GM19463 (cell line): ENCODE data around the gene ZNF648.
"Not testable (repeated sequence)": the region's sequence is repeated elsewhere in the genome, so short reads cannot be mapped to it uniquely, and the experiment has no call there.

ENCODE experiments used
- ATAC-seq: cut with Tn5 transposase; IDR thresholded peaks from one replicate; pipeline ENCODE4 v1.9.1; 2021; ENCODE audit warnings: mild to moderate bottlenecking, moderate library complexity; ENCODE audit not compliant: unreplicated experiment

The ZNF648 gene

DNA sequence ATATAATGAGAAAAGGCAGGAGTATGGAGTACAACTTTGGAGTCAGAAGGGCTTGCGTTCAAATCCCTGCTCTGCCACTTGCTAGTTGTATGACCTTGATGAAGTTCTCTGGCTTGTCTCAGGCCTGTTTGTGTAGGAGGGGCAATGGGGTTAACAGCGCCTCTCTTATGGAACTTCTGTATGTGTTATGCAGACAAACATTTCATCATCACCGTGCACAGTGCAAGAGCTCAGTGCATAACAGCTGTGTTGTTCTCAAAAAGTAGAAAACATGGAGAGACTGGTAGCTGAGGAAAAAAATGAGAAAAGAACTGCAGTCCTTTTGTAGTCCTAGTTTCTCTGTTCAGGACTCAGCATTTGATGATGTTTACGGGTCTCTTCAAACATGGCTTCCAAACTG lies 10.4 kb upstream of the ZNF648 start:
- no peak for ATAC-seq

DNA sequence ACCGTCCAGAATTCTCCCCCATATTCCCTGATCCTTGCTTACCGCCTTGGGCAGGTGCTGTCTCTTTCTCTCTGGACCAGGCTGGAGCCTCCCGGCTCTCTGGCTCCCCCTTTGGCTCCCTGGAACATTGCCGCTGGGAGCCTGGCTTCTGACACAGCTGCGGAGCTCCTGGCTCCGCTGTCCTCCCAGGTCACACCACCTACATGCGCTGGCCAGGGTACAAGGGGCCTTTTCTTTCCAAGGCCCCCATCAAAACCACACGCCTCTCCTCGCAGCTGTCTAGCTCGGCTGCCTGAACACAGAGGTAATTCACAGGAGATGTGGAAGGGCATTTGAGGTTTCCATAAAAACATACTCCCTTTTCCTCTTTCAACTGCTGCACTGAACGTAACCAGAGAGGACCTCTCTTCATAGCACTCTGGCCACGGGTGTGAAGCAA lies 7.5 kb upstream of the ZNF648 start:
- no peak for ATAC-seq

DNA sequence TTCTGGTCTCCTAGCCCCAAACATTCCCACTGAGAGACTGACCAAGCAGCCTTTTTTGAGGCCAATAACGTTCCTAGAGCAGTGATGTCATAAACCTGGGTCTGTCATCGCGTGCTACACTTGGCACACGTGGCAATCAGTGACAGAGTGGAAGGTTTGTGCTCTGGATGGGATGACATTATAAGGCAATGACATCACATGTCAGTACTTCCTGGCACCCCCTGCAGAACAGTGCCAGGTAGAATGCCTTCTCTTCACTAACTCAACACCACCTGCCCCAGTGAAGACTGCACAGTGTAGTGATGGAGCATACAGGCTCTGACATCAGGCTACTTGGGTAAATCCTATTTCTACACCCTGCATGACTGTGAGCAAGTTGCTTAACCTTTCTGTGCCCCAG lies 5.4 kb upstream of the ZNF648 start:
- ATAC-seq: no peak

DNA sequence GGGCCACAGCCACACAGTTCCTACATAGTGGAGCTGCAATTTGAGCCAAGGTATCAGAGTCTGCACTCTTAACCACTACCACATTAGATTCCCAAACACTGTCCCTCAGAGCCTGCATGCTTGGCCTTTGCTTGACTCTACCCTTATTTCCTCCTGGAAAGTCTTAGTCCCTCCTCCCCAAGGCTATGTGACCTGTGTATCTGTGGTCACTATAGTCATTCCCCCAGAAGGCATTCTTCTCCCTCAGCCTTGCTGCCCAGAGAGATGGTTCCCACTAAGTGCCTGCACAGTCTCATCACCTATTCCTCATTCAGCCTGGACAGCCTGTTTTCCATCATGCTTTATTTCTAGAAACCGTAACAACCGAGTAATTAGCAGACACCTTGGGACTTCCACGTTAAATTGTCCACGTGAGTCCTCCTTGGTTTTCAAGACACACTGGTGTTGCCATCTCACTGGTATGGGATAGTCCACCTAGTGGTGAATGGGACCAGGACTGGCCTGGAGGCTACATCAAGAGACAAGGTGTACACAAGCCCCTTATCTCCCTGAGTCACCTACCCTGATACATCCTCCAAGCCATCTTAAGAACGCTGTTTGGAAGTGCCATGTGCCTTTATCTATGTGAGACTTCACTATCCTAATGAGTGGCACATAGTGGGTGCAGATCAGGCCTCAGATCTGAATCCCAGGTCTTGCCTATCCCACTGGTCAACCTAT lies 3.8 kb upstream of the ZNF648 start:
- no peak for ATAC-seq

DNA sequence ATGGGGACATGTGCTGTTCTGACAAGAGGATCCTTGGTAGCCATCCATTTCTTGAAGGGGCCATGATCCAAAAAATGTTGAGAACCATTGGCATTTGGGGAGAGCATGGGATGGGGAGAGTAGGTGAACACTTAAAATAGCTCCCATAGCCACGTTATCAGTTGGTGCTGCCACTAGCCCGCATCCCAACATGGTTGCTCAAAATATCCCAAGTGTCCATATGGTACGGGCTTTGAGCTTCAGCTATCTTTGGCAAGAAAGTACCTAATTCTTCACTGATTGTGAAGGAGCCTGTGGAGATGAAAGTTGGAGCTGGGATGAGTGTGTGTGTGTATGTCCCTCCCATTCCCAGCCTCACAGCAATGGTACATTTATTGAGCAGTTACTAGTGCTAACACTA lies 3.1 kb upstream of the ZNF648 start:
- ATAC-seq: no peak

DNA sequence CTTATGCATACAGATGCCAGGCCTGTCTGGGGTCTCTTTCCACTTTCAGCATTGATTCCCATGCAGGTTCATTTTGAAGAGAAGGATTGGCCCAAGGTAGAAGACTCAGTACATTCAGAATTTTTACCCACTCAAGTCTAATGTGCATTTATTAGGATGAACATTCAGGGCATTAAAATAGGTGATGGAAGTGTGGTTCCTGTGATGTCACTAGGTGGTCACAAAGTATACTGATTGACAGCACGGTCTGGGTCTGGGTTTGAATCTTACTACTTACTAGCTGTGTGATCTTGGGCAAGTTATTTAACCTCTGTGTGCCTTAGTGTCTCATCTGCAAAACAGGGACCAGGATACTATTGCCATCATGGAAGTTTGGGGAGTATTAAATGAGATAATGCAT lies 711 bp upstream of the ZNF648 start:
- no peak for ATAC-seq

DNA sequence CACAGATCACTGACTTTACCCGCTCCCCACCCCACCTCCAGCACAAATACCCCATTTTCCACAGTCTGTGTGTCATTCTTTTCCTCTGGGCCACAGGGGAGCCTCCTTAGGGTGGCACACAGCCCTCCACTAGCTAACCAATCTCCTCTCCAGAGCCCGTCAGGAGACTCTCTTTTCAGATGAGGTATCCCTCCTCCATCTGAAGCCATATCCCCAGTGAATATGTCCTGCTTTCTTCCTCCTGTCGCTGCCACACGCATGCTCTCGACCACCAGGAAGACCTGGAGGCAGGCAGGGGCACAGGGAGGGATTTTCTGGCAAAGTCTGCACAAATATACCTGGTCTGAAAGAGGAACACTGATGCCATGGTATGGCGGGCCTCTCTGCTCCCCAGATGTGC lies 635 bp downstream of the ZNF648 start:
- ATAC-seq: no peak

DNA sequence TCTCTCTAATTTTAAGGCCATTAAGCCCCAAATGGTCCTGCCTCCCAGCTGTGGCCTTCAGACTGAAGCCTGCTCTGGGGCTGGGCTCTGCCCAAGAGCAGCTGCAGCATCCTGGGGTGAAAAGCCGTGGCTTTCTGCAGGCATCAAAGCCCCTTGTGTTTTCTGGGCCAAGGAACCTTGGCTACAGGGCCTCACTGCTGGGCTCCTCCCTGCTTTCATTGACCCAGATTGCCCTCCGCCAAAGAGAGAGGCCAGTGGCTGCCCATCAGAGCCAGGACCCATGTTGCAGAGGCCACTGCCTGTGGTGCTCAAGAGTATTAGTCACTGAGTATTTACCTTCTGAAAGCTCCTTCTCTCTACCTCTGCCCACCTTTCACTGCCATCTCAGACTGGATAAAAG lies 1.6 kb downstream of the ZNF648 start:
- no peak for ATAC-seq

DNA sequence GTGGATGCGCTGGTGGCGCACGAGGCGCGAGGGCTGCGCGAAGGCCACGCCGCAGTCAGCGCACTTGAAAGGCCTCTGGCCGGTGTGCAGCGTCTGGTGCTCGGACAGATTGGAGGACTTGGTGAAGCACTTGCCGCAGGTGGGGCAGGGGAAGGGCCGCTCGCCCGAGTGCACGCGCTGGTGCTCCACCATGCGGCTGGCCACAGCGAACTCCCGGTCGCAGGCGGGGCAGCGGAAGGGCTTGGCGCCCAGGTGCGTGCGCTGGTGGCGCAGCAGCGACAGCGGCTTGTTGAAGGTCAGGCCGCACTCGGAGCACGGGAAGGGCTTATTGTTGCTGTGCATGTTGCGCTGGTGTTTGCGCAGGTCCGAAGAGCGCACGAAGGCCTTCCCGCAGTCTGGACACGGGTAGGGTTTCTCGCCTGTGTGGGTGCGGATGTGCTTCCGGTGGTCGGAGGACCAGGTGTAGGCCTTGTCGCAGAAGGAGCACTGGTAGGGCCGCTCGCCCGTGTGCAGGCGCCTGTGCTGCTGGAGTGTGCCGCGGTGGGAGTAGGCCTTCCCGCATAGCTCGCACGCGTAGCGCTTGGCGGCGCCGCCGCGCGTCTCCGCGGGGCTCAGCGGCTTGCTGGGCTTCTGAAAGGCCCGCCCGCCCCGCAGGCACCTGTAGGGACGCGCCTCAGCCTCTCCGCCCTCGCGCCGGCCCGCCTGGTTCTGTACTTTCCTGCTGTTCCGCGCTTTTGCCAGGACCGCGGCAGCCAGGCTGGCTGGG lies 4.7 kb downstream of the ZNF648 start:
- no peak for ATAC-seq

DNA sequence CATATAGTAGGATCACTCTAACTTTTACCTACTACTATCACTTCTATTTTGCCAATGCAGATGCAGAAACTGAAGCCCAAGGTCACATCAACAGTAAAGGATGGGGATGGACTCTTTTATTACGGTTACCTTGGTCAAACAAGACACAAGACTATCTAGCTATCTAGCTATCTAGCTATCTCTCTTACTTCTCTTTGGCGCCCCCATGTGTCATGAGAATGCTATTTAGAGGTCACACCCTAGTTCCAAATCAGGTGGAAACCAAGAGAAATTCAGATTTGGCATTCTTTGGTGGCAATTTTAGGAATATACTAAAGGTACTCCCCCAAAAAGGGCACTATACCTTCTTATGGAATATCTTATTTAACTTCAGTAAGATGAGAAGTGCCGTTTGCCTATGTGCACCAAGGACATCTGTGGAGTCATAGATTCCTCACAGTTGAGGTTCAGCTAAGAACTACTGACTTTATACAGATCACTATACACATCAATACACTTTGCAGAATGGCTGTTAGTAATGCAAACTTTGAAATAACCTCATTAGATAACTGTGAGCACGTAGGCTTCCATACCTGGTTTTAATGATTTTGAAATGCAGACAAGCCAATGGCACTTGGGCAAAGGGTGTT lies 6.7 kb downstream of the ZNF648 start:
- ATAC-seq: no peak

DNA sequence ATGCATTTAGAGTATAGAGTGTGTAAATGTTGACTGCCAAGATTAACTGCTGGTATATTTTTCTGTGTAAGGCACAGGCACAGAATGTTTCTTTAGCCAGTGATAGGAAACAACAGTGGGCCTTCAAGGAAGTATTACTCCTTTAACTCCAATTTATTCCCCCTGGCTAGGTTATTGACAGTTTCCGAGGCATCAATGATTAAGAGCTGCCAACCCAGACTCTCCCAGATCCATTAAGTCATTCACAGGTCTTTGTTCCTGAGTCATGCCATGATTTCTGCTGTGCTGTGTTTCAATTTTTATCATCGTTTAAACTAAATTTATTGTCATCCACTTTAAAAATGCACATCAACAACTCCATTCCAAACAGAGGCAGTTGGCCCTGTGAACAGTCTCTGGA lies 9.2 kb downstream of the ZNF648 start:
- ATAC-seq: no peak

DNA sequence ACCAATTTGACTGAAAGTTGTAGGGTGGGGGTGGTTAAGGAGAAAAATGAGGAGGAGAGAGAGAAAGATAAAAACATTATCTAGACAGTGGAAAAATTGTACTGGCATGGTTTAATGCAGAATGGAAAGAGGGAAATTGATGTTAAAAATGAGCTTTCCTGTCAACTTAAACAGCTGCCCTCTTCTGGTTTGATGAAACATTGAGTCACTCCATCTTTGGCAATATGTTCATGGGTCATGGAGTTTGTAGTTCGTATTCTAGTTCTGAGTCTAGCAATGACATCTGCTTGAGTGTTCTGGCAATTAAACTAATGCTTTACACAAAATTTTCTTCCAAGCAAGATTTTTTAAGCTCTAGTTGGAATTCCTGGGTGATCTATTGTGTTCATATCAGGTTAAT lies 9.6 kb downstream of the ZNF648 start:
- no peak for ATAC-seq

DNA sequence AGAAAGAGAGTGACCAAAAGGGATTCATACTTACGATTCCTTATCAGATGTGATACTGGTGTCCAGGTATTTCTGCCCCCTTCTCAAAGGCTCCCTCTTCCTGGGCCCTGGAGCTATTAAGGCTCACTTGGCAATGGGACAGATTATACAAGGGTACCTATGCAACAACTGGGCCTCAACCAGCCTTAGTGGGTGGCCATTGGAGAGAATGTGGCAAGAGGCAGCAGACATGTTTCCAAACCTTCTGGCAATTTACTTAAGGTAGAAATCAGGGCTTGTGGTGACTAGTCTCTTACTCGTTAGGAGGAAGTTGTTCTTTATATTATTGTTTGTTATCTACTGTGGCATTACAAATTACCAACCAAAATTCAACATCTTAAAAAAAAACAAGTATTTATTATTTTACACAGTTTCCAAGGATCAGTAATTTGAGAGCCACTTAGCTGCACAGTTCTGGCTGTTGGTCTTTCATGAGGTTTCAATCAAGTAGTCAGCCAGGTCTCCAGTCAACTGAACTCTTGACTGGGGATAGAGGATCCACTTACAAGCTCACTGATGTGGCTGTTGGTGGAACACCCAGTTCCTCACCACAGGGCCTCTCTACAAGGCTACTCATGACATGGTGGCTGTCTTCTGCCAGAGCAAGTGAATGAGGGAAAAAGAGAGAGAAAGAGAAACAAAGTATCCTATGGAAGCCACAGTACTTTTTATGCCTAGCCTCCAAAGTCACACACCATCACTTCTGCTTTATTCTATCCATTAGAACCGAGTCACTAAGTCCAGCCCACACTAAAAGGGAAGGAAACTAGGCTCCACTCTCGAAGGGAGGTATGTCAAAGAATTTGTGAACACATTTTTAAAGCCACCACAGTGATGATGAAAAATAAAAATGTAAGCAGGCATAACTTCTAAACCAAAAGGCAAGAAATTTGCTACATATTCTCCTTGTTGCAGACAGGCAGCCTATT lies 10.7 kb downstream of the ZNF648 start:
- no peak for ATAC-seq

DNA sequence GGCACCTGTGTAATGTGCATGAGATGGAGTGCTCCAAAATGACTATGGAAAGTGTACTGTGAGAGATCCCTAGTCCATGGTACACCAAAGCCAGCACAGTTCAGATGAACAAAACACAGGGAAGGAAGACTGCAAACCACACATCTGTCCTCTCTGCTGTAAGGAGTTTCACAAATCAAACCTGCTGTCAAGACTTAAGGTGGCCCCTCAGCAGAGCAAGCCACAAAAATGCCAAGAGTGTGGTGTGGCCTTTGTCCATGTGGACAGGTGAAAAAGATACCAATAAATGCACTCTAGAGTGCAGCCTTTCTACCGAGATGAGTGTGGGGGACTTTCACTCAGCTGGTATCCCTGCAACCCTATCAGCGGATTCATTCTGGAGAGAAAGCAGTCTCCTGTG lies 12.9 kb downstream of the ZNF648 start:
- ATAC-seq: no peak

DNA sequence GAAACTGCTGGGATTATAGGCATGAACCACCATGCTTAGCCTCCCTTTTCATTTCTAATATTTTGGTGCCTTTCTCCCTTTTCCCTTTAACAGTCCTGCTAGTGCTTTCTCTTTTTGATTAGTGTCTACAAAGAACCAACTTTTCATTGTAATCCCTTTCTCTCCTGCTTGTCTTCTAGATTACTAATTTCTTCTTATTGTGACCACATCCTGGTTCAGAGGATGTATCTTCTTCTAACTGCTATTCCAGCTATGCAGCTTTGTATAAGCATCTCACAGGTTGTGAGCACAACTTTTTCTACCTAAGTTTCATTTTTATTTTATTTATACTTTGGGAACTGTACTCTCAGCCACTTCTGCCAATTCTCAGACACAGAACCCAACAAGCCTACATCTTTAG lies 14.7 kb downstream of the ZNF648 start:
- ATAC-seq: no peak

DNA sequence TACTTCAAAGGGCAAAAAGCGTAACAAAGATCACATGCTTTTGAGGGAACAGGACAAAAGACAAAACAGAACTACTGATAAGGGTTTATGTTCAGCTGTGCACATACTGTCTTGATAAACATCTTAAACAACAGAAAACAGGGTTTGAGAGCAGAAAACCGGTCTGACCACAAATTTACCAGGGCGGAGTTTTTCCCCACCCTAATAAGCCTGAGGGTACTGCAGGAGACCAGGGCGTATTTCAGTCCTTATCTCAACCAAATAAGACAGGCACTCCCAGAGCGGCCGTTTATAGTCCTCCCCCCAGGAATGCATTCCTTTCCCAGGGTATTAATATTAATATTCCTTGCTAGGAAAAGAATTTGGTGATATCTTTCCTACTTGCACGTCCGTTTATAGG lies 16.0 kb downstream of the ZNF648 start:
- ATAC-seq: not testable (repeated sequence)

DNA sequence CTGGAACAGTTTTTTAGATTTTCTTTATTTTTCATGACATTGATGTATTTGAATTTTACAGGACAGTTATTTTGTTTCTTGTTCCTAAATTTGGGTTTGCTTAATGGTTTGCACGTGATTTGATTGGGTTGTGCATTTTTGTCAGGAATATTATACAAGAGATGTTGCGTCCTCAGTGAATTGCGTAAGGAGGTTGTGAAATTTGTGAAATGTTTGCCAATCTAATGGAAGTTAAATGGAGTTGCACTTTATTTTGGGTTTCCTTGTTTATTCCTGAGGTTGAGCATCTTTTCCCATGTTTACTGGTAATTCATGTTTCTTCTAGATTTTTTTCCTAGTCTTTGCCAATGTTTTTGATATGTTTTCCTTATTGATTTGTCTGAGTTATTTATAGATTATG lies 19.9 kb downstream of the ZNF648 start:
- no peak for ATAC-seq

DNA sequence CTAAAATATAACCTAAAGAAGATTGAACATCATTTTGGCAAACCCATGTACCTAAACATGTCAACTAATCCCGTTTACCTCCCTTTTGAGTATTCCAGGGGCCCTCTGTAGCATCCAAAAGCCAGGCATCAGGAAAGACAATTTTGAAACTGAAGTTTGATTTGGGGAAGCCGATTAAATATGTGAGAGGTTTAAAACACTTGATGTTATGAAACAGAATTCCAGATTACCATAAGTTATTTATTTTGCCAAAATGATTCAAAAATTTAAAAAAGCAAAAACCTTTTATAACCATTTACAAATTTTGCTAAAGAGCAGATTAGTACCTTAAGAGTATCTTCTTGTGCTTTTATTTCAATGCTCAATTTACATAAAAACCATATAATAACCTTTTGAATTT lies 23.3 kb downstream of the ZNF648 start:
- ATAC-seq: no peak

DNA sequence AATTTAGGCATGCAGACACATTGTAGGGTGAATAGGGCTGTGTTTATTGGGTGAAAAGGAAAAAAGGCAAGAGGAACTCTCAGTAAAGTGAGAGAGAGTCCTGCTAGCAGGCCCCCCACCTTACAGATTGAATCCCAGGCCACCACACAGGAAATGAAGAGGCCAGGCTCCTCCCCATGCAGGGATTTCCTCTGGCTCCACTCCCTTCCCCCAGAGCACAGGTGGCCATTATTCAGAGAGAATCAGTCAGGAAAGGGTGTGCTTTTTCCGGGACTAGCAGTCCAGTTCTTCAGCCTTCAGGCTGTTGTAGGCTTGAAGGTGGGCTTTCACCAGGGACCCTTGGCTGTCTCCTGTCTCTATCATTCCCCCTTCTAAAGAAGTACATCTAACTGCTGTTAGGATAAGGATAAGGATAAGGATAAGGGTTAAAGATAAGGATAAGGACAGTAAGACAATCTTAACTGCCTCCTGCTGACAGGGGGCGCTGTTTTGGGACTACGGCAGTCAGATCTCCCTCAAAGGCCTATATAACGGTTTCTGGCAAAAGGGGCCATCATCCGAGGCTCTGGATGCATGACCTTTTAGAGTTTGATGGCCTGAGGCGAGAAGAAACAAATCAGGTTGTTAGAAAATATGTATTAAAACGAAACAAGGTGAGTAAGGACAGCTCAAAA lies 26.3 kb downstream of the ZNF648 start:
- ATAC-seq: no peak

DNA sequence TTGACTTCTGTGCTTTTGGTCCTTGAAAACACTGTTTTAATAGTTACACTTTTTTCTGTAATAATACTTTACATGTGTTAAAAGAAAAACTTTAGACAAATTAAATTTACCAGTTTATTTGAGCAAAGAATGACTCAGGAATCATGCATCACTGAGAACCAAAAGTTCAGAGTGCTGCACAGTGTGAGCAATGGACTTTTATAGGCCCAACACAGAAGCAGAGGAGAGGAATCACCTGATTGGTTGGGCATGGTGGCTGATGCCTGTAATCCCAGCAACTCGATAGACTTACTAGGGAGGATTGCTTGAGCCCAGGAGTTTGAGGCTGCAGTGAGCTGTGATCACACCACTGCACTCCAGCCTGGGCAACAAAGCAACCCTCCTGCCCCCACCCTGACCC lies 29.3 kb downstream of the ZNF648 start:
- no peak for ATAC-seq
